ENCODE results near the gene WIPI1. TPM values are rescaled to one million over a fixed set of nuclear protein-coding genes. Genes with fewer than 3 reads are reported as not detected.

WIPI1 gene
- total and polyA plus RNA-seq, 3 donors from 2014 or later: 25.4 to 38.3 (median 26.8) TPM

- TF ChIP-seq POLR2A (IDR thresholded peaks at IDR 0.05) (no peak), CTCF (IDR thresholded peaks at IDR 0.05) (no peak)
- DNase-seq: no peak
- Histone ChIP-seq H3K36me3 (ENCODE audit: low read depth, missing control alignments) (no peaks in the 10 kb centered on the region), H3K27me3 (no peaks in the 10 kb centered on the region), H3K9me3 (no peaks in the 10 kb centered on the region), H3K4me3 (no peak overlapping the region), H3K4me1 (no peaks in the 10 kb centered on the region), H3K27ac (peak overlapping the region in 1 of 2 donors; percentile 14)
- intact Hi-C loops (cut with DNase I; ENCODE audit: low total_unique reads): no loop called here
- 43 to 77% methylated on average over 1 of the region's 1 CpG for WGBS, 2 donors
These were observed 72.8 kb downstream of the WIPI1 start for GRCh38 chr17:68384471-68384870.

GRCh38 chr17:68383443-68384321, 73.6 kb downstream of the WIPI1 start:
- Histone ChIP-seq H3K36me3 (ENCODE audit: low read depth, missing control alignments) (no peaks in the 10 kb centered on the region), H3K9me3 (no peaks in the 10 kb centered on the region), H3K4me1 (peaks cover 7% of the 10 kb centered on the region), H3K27me3 (no peaks in the 10 kb centered on the region), H3K4me3 (no peak overlapping the region), H3K27ac (no peak overlapping the region)
- DNase-seq: no peak
- intact Hi-C loops (cut with DNase I; ENCODE audit: low total_unique reads): no loop called here
- WGBS, 2 donors: 61 to 63% methylated on average over 15 to 16 of the region's 16 CpGs
- TF ChIP-seq POLR2A (IDR thresholded peaks at IDR 0.05): no peak
- TF ChIP-seq CTCF (IDR thresholded peaks at IDR 0.05): no peak

GRCh38 chr17:68383120-68383442, 74.2 kb downstream of the WIPI1 start:
- no peak overlapping the region for H3K4me3 ChIP-seq
- H3K27ac ChIP-seq: no peak overlapping the region
- TF ChIP-seq CTCF (IDR thresholded peaks at IDR 0.05): no peak
- no peak for TF ChIP-seq POLR2A (IDR thresholded peaks at IDR 0.05)
- H3K36me3 ChIP-seq (ENCODE audit: low read depth, missing control alignments): no peaks in the 10 kb centered on the region
- peaks cover 10% of the 10 kb centered on the region for H3K4me1 ChIP-seq
- H3K9me3 ChIP-seq: no peaks in the 10 kb centered on the region
- intact Hi-C loops (cut with DNase I; ENCODE audit: low total_unique reads): no loop called here
- no peaks in the 10 kb centered on the region for H3K27me3 ChIP-seq
- WGBS, 2 donors: 73 to 88% methylated on average over 4 of the region's 4 CpGs
- no peak for DNase-seq

GRCh38 chr17:68382582-68383085, 74.7 kb downstream of the WIPI1 start:
- H3K36me3 ChIP-seq (ENCODE audit: low read depth, missing control alignments): no peaks in the 10 kb centered on the region
- no peak overlapping the region for H3K4me3 ChIP-seq
- peaks cover 14% of the 10 kb centered on the region for H3K4me1 ChIP-seq
- intact Hi-C loops (cut with DNase I; ENCODE audit: low total_unique reads): no loop called here
- no peaks in the 10 kb centered on the region for H3K27me3 ChIP-seq
- no peak for DNase-seq
- TF ChIP-seq POLR2A (IDR thresholded peaks at IDR 0.05) (no peak), CTCF (IDR thresholded peaks at IDR 0.05) (no peak)
- H3K9me3 ChIP-seq: no peaks in the 10 kb centered on the region
- WGBS, 2 donors: 82 to 91% methylated on average over 3 of the region's 3 CpGs
- H3K27ac ChIP-seq: no peak overlapping the region

Measured in testis (tissue), 3 donors.